NCI-H446 treated with DMSO at 0.1 percent for 48 hours (cell line): ENCODE measurements around the gene LPCAT2.

Experiments
- DNase-seq: peaks from one replicate; lab custom pipeline; 2025; lab: John Stamatoyannopoulos, UW

The LPCAT2 gene

GRCh38 chr16:55503726-55504550 is 4.9 kb upstream of the LPCAT2 start:
- DNase-seq, result no peak

GRCh38 chr16:55505333-55506015 is 3.4 kb upstream of the LPCAT2 start:
- DNase-seq, result no peak

- DNase-seq, result no peak
Measured at GRCh38 chr16:55506083-55506482, 2.8 kb upstream of the LPCAT2 start.

- no peak for DNase-seq
Measured at GRCh38 chr16:55506708-55507107, 2.2 kb upstream of the LPCAT2 start.

GRCh38 chr16:55508271-55508921 is 476 bp upstream of the LPCAT2 start:
- DNase-seq, result no peak

- DNase-seq, result no peak
Measured at GRCh38 chr16:55510185-55510805, 1.4 kb downstream of the LPCAT2 start.

- no peak for DNase-seq
Measured at GRCh38 chr16:55512941-55513340, 4.1 kb downstream of the LPCAT2 start.

- no peak for DNase-seq
Measured at GRCh38 chr16:55513616-55514015, 4.7 kb downstream of the LPCAT2 start.

- no peak for DNase-seq
Measured at GRCh38 chr16:55515111-55515510, 6.2 kb downstream of the LPCAT2 start.

- no peak for DNase-seq
Measured at GRCh38 chr16:55521792-55522191, 12.9 kb downstream of the LPCAT2 start.

- no peak for DNase-seq
Measured at GRCh38 chr16:55526441-55526840, 17.6 kb downstream of the LPCAT2 start.

- no peak for DNase-seq
Measured at GRCh38 chr16:55527885-55528284, 19.0 kb downstream of the LPCAT2 start.

- DNase-seq, result no peak
Measured at GRCh38 chr16:55529018-55529417, 20.1 kb downstream of the LPCAT2 start.

GRCh38 chr16:55530316-55530856 is 21.5 kb downstream of the LPCAT2 start:
- no peak for DNase-seq

- DNase-seq, result no peak
Measured at GRCh38 chr16:55532227-55532626, 23.4 kb downstream of the LPCAT2 start.

GRCh38 chr16:55534756-55535155 is 25.9 kb downstream of the LPCAT2 start:
- DNase-seq, result no peak

GRCh38 chr16:55539049-55539448 is 30.2 kb downstream of the LPCAT2 start:
- no peak for DNase-seq

- DNase-seq, result no peak
Measured at GRCh38 chr16:55539488-55539887, 30.6 kb downstream of the LPCAT2 start.

GRCh38 chr16:55540221-55540620 is 31.3 kb downstream of the LPCAT2 start:
- no peak for DNase-seq

GRCh38 chr16:55542459-55543082 is 33.7 kb downstream of the LPCAT2 start:
- no peak for DNase-seq

- DNase-seq, result no peak
Measured at GRCh38 chr16:55543472-55543871, 34.6 kb downstream of the LPCAT2 start.

GRCh38 chr16:55552621-55553020 is 43.7 kb downstream of the LPCAT2 start:
- DNase-seq, result no peak
